AG04449 (cell line): ENCODE results near the gene RAB40C.

ENCODE experiments used
- CTCF ChIA-PET: fragments of 350-600 bp; formaldehyde crosslinking; extraction: SDS; loops from one replicate; lab custom pipeline; 2021; ENCODE audit warnings: antibody characterized with exemption; lab: Yijun Ruan, JAX
- POLR2A ChIA-PET: fragments of 400-600, 350-600 bp; formaldehyde crosslinking; extraction: SDS; loops from one replicate; lab custom pipeline; 2020; ENCODE audit warnings: antibody characterized with exemption, inconsistent platforms; lab: Yijun Ruan, JAX
- DNase-seq: peaks from one replicate; pipeline ENCODE4 v3.0.0-alpha.2; 2010; ENCODE audit warnings: low read depth, low spot score
- H3K4me3 ChIP-seq: 2 replicates; pipeline ENCODE4 v1.5.1; 2011; ENCODE audit warnings: low read depth, mild to moderate bottlenecking, control low read depth, low read length
- CTCF ChIP-seq: IDR thresholded peaks from one replicate; pipeline ENCODE4 v1.5.1; 2011; ENCODE audit warnings: mild to moderate bottlenecking, moderate library complexity, low read length, control low read depth, inconsistent platforms; ENCODE audit not compliant: insufficient read depth; ENCODE audit errors: missing control alignments

Gene RAB40C

GRCh38 chr16:660459-661183 is 70.8 kb downstream of the RAB40C start:
- POLR2A ChIA-PET: no interaction called here
- no peak overlapping the region for H3K4me3 ChIP-seq
- no peak for DNase-seq
- CTCF ChIA-PET: interaction anchor here (1.0 to 2.2 kb wide), 10 partner anchors 10 to 134 kb away, joined by 3 to 11 read pairs (median 4); partner anchors contain the start of gene WDR90
- peak; percentile 66 for TF ChIP-seq CTCF

- no peak for DNase-seq
- CTCF ChIA-PET: interaction anchor here (1.0 to 1.8 kb wide), 5 partner anchors 10 to 135 kb away, joined by 3 to 9 read pairs (median 3); partner anchors contain the start of gene WDR90
- TF ChIP-seq CTCF: no peak
- no peak overlapping the region for H3K4me3 ChIP-seq
- POLR2A ChIA-PET: no interaction called here
These were observed 71.4 kb downstream of the RAB40C start for GRCh38 chr16:661184-661821.

GRCh38 chr16:662095-662494 is 72.2 kb downstream of the RAB40C start:
- TF ChIP-seq CTCF: no peak
- CTCF ChIA-PET: interaction anchor here (1.0 to 1.8 kb wide), 5 partner anchors 9 to 135 kb away, joined by 3 to 9 read pairs (median 3); partner anchors contain the start of gene WDR90
- POLR2A ChIA-PET: no interaction called here
- H3K4me3 ChIP-seq: no peak overlapping the region
- no peak for DNase-seq

- no peak for TF ChIP-seq CTCF
- no peak overlapping the region for H3K4me3 ChIP-seq
- no peak for DNase-seq
- POLR2A ChIA-PET: no interaction called here
- CTCF ChIA-PET: interaction anchor here (1.6 kb wide), 1 partner anchor 9 kb away, joined by 4 read pairs; no protein-coding TSS in a partner anchor
These were observed 72.7 kb downstream of the RAB40C start for GRCh38 chr16:662597-662996.

GRCh38 chr16:666572-666971 is 76.7 kb downstream of the RAB40C start:
- no peak overlapping the region for H3K4me3 ChIP-seq
- no peak for TF ChIP-seq CTCF
- ChIA-PET POLR2A (interaction anchor here (1.5 kb wide), 1 partner anchor 10 kb away, joined by 3 read pairs; no protein-coding TSS in a partner anchor), CTCF (interaction anchor here (1.2 to 2.7 kb wide), 5 partner anchors 15 to 98 kb away, joined by 3 to 13 read pairs (median 8); no protein-coding TSS in a partner anchor)
- DNase-seq: no peak
